GM18909 (cell line): ENCODE results near the gene ATP5PB.

Source experiments
- ATAC-seq: cut with Tn5 transposase; IDR thresholded peaks from one replicate; pipeline ENCODE4 v1.9.1; 2021; ENCODE audit warnings: mild to moderate bottlenecking; ENCODE audit not compliant: unreplicated experiment, poor library complexity

ATP5PB gene

DNA sequence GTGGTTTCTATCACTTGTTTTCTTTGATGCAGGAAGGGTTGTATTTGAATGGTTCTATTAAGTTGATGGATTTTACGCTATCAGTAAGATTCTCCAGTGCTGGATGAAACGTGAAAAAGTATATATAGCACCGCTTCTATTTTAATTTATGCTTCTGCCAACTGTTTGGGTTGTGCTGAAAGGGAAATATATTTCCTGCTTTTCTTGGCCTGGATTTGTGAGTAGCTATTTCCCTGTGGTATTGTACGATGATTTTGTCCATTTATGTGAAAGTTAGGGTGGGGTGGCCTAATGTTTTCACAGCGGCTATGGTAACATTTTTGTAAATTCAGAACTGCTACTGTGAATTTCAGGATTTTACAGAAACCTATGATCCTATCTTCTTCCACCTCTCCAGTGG lies 24.8 kb downstream of the ATP5PB start:
- no peak for ATAC-seq

DNA sequence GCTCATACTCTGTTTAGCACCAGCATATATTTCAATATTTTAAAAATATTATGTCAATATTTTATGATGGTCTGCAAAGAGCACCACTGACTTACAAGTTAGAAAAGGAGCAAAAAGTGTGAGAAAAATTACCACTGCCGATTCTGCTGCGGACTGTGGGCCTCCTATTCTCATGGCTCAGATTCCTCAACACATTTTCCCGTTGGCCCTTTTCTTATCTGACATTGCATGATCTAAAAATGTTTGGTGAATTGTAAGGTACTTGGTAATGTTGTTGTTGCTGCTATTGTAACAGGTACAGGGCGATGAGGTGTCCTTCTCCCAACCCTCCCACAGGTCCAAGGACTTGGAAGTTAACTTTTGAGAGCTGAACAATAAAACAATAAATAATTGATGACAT lies 25.3 kb downstream of the ATP5PB start:
- no peak for ATAC-seq

DNA sequence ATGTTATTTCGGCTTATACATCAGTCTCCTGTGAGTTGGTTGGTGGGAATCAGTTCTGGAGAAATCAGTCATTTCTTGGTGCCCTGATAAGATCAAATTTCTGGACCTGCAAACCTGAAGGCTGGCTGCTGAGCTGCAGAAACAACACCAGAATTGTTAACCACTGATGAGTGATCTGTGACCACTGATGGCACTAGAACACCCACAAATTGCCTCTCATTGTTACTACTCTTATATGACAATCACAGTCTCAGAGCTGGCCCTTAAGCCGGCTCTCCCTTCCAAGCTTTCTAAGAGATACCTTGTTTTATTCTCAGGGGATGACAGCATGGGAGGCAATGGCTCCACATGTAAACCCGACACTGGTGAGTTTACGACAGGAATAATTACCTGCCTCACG lies 26.4 kb downstream of the ATP5PB start:
- peak; percentile 53 for ATAC-seq

DNA sequence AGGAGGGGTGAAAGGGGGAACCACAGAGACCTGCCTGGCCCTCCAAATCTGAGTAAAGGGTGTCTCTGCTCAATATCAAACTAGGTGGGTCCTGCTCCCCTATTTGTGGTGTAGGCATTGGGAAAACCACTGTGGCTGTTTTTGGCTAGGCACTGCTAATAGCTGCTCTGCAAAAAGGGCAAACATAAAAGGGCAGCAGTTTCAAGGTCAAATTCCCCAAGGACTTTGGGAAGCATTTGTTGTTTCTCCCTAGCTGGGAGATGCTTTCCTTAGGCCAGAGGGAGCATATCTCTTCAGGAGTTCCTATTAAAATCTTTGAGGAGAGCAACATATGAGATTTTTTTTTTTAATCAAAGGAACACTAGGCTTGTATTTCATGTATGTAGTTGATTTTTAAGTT lies 26.9 kb downstream of the ATP5PB start:
- ATAC-seq, result no peak

DNA sequence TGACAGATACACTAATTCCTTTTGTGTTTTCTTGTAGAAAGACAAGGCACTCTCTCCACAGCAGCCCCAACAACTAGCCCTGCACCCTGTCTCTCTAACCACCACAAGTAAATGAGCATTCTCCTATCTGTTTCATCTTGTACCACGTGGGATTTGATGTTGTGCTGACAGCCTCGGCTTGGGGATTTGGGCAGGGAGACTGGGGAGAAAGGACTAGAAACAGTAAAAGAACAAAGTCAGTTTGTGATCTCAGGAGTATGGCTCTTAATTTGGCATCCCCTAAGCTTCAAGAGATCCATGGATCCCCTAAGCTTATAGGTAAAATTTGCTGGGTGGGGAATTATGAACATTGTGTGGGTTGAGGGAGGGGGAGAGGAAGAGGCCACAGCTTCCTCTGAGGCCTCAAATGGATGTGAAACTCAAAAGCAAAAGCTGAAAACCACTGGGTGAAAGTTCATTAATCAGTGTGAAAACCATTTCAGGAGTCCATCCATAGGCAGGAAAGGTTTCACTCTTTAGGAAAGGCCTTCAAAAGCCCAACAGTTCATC lies 27.6 kb downstream of the ATP5PB start:
- ATAC-seq, result peak; percentile 72

DNA sequence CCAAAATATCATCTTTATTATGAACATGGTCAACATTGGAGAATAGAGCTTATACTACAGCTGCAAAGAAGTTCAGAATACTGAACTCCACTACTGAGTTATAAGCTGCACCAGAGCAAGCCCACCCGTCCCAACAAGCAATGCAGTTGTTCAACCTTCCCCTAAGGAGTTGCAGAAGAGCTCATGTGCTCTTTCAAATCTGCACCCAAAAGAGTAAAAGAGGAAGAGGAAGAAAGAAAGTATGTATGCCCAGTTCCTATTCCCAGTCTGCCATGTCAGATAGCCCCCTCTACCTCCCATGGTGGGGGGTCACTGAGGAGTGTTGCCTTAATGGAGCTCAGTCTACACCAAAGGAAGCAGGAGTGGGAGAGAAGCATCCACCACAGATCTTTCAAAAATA lies 31.4 kb downstream of the ATP5PB start:
- no peak for ATAC-seq

DNA sequence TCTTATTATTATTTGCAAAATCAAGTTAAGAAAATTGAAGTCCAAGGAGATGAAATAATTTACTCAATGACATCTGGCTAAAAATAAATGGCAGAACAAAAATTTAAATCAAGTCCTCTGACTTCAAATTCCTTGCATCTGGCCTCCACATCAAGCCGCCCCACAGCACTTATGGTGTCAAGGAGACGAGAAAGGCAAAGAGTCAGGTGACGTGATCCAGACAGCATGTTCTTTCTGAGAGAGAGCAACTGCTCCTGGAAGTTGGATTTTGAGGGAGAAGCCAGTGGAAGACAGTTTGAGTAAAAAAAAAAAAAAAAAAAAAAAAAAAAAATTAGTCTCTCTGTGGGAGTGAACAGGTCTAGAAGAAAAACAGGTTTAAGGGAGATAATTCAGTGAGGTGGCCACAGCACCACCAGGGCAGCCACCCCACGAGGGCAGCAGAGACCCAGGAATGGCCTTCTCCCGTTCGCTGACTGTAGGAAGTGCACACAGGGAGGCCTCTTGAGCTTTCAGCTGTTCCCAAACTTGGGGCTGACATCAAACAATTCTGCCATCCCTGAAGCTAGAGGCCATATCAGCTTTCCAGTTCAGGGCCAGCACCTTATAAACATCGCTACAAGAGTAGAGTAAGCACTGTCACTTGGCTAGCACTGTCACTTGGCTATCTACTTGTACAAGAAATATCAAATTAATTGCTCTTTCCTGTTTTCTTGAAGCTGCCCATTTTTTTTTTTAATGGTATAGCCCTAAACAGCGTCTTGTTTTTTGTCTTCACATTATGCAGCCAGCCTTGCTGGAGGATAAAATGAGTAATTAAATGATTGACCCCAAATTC lies 32.3 kb downstream of the ATP5PB start:
- peak; percentile 59 for ATAC-seq

DNA sequence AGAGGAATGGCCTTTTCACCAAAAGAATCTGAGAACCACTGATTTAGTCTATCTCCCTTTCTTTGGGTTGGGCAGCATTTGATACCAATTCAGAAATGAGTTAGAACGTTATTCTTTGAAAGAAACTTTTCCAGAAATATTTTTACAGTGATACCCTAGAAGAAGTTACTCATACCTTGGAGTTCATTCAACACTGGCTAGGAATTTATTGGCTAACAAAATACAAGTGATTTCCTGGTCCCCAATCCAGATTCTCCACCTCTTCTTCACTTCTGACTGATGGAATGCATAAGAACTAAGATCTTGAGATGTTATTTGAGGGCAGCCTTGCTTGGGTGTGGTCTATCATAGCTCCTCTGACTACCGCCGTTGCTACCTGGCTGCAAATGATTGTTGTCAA lies 33.9 kb downstream of the ATP5PB start:
- ATAC-seq, result no peak

DNA sequence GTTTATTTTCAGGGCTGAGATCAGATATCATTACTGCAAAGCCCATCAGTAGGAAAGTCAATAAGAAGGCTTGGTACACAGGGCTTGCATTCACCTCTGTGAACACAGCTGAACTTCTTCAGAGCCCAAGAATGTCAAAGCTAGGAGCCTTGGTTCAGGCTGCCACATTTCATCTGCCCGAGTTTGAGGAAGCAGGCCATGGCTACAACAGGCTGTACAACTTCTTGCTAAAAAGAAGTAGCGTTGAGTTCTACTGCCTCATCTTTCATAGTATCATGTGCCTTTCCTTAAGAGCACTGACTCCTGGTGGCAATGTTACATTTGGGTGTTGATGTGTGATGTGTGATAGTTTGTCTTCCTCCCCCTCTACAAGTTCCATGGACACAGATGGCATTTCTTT lies 34.6 kb downstream of the ATP5PB start:
- no peak for ATAC-seq

DNA sequence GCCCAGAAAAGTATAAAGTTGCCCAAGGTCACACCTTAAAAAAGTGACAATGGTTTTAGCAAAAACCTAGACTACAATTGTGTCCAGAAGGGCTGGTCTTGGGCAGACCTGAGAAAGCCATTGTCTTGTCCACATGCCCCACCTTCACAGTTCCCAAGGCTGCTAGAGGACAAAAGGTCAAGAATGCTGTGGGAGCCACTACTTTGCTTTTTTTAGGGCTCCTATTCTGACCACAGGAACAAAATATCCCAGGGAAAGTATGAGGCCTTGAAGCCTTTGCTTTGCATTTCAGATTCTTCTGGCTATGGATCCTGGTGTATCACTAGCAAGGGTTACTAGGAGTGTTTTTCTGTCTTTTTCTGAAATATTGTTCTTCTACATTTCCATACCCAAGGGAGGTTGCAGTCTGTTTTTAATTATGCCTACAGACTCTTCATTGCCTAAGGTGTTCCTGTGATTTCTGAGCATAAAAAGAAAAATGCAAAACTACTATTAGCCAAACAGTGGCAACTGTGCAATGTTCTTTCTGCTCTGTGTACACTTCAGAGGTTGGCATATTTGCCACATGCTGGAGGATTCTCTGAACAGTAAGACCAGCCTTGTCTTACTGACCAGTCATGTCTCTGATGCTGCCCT lies 35.2 kb downstream of the ATP5PB start:
- no peak for ATAC-seq

DNA sequence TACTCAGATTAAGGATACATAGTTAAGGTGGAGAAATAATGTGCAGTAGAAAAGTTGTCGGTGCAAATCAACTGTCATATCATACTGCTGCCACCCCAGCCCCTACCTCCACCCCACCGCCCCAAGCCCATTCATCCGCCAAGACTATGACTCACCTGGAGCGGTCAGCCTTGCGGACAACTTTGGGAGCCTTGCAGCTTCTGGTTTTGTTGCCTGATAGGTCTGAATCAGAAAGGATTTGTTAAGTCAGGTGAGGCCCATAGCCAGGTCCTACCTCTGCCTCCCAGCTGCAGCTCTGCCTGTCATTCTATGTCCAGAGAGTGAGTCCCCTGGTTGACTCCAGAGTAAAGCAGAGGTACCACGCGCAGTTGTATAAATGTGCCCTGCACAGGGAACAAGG lies 37.2 kb downstream of the ATP5PB start:
- ATAC-seq, result no peak

DNA sequence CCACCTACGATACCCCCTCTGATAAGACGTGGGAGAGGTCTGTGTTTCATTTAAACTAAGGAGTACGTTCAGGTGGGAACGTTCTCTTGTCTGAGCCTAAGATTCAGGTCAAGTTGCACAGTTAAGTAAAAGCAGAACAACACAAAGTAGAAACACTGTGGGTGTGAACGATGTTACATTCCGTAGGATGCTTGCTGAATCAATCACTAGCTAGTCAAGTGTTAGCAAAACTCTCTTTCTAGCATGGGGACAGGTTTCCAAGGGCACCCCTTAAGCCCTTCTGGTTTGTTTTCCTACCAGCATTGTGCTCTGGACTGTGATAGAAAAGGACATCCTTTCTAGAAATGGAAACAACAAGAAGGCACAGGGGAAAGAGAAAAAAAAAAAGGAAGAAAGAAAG lies 37.9 kb downstream of the ATP5PB start:
- no peak for ATAC-seq

DNA sequence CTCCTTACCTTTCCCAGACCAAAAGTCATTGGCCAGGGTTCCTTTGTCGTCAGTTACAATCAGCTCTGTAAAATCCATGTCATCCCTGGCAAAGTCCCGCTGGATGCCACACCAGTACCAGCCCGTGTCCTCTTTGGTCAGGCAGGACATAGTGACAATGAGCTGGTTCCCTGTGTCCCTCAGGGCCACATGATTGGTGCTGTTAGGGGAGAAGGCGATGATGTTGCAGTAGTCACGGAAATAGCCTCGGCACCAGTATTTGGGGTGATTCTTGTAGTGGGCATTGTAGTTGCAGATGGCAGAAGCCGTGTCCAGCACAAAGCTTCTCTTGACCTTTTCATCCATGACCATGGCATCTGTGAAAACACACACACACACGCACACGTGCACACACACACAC lies 39.4 kb downstream of the ATP5PB start:
- ATAC-seq, result no peak

DNA sequence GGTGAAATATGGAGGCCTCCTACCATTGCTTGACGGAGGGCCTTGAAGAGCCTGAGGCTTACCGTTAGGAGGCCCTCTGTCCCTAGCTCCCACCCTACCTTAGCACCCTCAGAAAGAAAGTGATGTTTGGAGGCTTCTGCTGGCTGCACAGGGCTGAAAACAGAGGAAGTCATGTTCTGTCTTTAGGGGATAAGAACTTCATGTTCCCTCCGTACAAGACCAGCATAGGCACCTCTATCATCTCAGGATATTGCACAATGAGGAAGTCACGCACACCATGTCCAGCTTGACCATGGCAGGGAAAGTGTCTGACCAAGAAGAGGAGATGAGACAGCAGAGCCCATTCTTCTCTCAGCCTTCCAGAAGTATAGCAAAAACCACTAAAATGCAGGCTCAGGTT lies 40.3 kb downstream of the ATP5PB start:
- no peak for ATAC-seq

DNA sequence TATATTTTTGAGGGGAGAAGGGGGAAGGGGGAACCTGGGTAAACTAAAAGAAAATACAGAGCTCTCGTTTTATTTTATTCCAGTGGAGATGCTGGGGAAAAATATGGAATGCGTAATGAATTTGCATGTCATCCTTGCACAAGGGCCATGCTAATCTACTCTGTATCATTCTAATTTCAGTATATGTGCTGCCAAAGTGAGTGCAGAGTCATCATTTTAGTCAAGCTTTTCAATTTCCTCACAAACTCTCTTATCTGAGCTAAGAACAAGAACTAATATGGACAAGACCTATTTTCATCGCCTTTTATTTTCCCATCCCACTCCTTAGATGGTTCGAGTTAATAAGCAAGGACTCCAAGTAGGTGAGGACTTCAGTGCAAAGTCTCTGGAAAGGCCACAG lies 41.0 kb downstream of the ATP5PB start:
- ATAC-seq, result no peak

DNA sequence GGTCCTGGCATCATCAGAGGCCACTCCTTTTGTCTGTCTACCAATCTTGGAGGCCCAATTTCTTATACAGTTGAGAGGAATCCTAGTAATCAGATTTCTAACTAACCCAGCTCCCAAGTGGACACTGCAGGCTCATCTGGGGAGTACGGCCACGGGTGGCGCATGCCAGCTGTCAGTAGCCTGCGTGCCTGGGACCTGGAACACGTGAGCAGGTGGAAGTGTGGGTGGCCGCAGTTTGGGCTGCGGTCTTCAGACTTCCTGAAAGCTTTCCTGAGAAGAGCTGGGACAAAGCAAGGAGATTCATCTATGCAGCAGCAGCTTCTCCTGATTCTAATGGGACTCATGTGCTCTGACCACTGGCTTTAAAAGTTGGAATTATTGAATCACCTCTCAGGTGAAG lies 41.8 kb downstream of the ATP5PB start:
- no peak for ATAC-seq

DNA sequence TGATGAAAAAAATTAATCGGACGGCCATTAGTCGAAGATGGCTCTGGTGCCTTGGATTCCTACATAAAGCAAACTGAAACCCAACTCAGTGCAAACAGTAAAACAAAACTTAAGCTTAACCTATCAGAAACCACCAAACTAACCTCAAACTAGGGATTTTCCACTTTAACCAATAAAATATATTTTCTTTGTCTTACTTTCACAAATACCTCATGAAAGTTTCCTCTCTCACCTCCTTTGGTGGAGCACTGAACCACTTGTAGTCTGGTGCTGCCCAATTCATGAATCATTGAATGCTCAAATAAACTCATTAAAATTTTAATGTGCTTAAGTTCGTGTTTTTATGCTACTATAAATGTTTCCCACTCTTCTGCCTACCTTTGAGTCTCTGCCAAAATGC lies 47.1 kb downstream of the ATP5PB start:
- no peak for ATAC-seq

DNA sequence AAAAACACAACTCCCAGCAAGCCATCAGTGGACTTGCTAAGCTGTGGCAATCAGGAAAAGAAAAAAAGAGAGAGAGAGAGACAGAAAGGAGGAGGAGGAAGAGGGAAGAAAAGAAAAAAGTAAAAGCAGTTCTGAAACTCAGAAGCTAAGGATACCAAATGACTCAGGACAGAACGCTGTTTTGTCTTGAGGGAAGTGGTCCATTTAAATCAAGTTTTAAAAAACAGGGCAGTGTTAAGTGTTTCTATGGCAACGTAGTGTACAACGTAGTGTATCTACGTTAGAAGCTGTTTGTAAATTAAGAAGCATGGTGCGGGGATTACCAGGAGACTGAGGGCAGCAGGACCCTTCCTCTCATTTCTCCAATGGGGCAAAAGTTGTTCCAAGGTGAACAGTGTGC lies 48.3 kb downstream of the ATP5PB start:
- no peak for ATAC-seq

DNA sequence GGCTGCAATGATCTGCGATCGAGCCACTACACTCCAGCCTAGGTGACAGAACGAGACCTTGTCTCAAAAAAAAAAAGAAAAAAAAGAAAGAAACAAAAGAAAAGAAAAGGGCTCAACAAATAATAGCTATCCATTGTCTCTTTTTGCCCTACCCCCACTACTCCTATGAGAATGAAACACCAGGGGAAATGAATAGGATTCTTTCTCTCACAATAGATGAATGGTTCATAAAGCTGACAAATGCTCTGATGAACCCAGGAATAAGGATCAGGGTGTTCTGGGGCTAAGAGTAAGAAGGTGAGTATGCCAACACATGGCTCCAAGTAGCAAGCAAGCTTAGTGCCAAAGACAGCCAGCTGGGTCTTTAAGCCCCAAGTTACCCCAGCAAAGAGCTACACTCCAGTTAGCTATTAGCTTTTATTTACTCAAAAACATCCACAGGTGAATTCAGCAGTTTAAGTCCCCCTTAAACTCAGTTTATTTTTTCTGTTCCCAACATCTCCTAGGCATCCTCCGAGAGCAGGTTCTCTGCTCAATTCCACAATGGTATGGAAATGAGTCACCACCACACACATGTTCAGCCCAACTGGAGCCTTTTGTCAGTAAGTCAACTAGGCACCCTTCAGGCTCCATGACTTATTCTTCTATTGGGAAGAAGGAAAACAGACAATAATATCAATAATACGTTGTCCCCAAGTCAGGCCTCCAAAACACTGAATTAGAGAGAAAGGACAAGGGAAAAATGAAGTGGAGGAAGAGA lies 49.9 kb downstream of the ATP5PB start:
- ATAC-seq, result no peak

DNA sequence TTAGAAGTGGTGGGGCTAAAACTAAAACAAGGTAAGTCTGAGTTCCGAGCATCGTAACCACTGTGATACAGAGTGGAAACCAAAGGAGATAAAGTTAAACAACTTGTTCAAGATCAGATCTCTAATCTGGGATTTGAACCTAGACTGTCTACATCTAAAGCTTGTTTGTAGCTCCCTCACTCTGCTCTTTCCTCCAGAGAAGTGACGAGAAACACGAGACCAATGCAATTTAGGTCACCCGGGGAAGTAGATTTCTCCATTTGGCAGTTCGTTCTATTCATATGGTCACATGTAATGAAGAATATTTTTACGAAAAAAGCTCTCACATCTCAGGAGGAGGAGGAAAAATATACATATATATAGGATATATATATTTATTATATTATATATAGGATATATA lies 52.4 kb downstream of the ATP5PB start:
- no peak for ATAC-seq

DNA sequence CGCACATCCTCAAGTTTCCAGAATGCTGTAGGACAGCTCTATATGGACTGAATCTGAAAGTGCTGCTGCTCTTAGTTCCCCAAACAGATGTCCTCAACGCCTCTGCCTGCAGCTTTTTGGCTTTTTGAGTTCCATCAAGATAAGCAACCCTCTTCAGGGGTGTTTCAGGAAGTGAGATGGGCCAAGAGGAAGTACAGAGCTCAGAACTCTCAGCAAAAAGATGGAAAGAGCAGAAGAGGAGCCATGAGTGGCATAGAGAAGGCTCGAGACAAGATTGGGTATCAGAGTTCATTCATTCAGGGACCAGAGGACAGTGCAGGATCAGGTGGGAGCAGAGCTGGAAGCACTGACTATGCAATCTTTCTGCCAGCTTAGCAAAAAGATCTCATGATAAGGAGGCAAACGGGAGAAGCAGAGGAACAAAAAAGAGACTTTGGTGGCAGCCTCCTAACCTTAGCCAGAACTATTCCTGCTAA lies 54.4 kb downstream of the ATP5PB start, which contains the start of the genes ADORA3 and TMIGD3:
Gene ADORA3, minus strand, starts transcription at position 49 of the 476 bp plus-strand sequence. CDS start 279 bp downstream, outside the sequence.
Gene TMIGD3, minus strand, starts transcription at position 49 of the 476 bp plus-strand sequence. CDS start 279 bp downstream, outside the sequence.
- no peak for ATAC-seq
